Testis (tissue), 2 donors: ENCODE data around the gene SERPIND1.
"Not testable (repeated sequence)": the region's sequence is repeated elsewhere in the genome, so short reads cannot be mapped to it uniquely, and the experiment has no call there.

ENCODE experiments used
- CTCF ChIP-seq, 3 experiments: fragments of 450-650 bp in 2 of 3; fragments of 200-600 bp in 1 of 3; sonication (generic) in 1 of 3; IDR thresholded peaks; one replicate each; pipeline ENCODE4 v1.5.1; 2016 to 2019; ENCODE audit warnings: antibody characterized with exemption in 3 of 3, mild to moderate bottlenecking in 2 of 3, moderate library complexity in 1 of 3
- POLR2A ChIP-seq: fragments of 450-650 bp; IDR thresholded peaks from one replicate; pipeline ENCODE4 v1.6.1; 2017; ENCODE audit warnings: antibody characterized with exemption, mild to moderate bottlenecking, moderate library complexity

- TF ChIP-seq CTCF (IDR thresholded peaks at IDR 0.05); POLR2A: not testable (repeated sequence)
Measured at GRCh38 chr22:20825216-20825615, 51.3 kb downstream of the SERPIND1 start.
